CD14-positive monocyte (primary cell): ENCODE results near the gene PTGFRN. TPM values are rescaled to one million over a fixed set of nuclear protein-coding genes. Genes with fewer than 3 reads are reported as not detected.

ENCODE experiments used
- DNase-seq, 3 donors: peaks; one replicate each; pipeline ENCODE4 v3.0.0-alpha.2; 2011 to 2022
- H2AFZ ChIP-seq: 2 replicates; pipeline ENCODE4 v1.6.0; 2012; ENCODE audit warnings: mild to moderate bottlenecking, low read depth, low read length, inconsistent platforms; ENCODE audit not compliant: insufficient read depth, poor library complexity, severe bottlenecking
- H3K27ac ChIP-seq, 2 donors: 1 replicate in 1 of 2; 2 replicates in 1 of 2; pipeline ENCODE4 v1.5.1; 2012 to 2013; ENCODE audit warnings: low read length in 2 of 2, control low read depth in 1 of 2, inconsistent platforms in 1 of 2, low read depth in 1 of 2, mild to moderate bottlenecking in 1 of 2
- H3K27me3 ChIP-seq, 2 donors: one replicate each; pipeline versions ENCODE4 v1.6.0 to v1.6.1; 2011 to 2013; ENCODE audit warnings: low read length in 2 of 2; ENCODE audit not compliant: control insufficient read depth in 2 of 2, insufficient read depth in 2 of 2
- H3K36me3 ChIP-seq, 2 donors: replicated peaks in 1 of 2; 1 replicate in 1 of 2; 2 replicates in 1 of 2; pipeline versions ENCODE4 v1.5.1 to v1.6.1; 2012 to 2013; ENCODE audit warnings: low read length in 2 of 2, control low read depth in 1 of 2, inconsistent platforms in 1 of 2, mild to moderate bottlenecking in 1 of 2; ENCODE audit not compliant: insufficient read depth in 2 of 2, control insufficient read depth in 1 of 2
- H3K4me1 ChIP-seq, 2 donors: 1 replicate in 1 of 2; 2 replicates in 1 of 2; pipeline versions ENCODE4 v1.5.1 to v1.6.1; 2012 to 2013; ENCODE audit warnings: low read length in 2 of 2, control low read depth in 1 of 2, inconsistent platforms in 1 of 2, mild to moderate bottlenecking in 1 of 2, moderate library complexity in 1 of 2; ENCODE audit not compliant: insufficient read depth in 2 of 2, control insufficient read depth in 1 of 2
- H3K4me2 ChIP-seq: replicated peaks from 2 replicates; pipeline ENCODE3; 2012; ENCODE audit warnings: low read length, moderate library complexity, mild to moderate bottlenecking; ENCODE audit not compliant: poor library complexity, severe bottlenecking; ENCODE audit errors: extremely low read depth
- H3K4me3 ChIP-seq, 3 experiments: fragments of 200-600 bp in 1 of 3; sonication (generic) in 1 of 3; replicated peaks in 1 of 3; 1 replicate in 2 of 3; 2 replicates in 1 of 3; pipeline ENCODE4 v1.5.1; 2011 to 2013; ENCODE audit warnings: low read length in 3 of 3, mild to moderate bottlenecking in 3 of 3, control low read depth in 2 of 3, low read depth in 2 of 3, inconsistent platforms in 1 of 3, moderate library complexity in 1 of 3
- H3K79me2 ChIP-seq: 2 replicates; pipeline ENCODE4 v1.6.0; 2012; ENCODE audit warnings: mild to moderate bottlenecking, control low read depth, inconsistent platforms, low read length, moderate library complexity; ENCODE audit not compliant: insufficient read depth
- H3K9ac ChIP-seq: 2 replicates; pipeline ENCODE4 v1.6.0; 2017; ENCODE audit warnings: low read length, mild to moderate bottlenecking; ENCODE audit not compliant: insufficient read depth, poor library complexity, severe bottlenecking
- H3K9me3 ChIP-seq, 2 donors: replicated peaks in 1 of 2; 1 replicate in 1 of 2; 2 replicates in 1 of 2; pipeline versions ENCODE4 v1.5.1 to v1.6.1; 2012 to 2013; ENCODE audit warnings: low read length in 2 of 2, control low read depth in 1 of 2; ENCODE audit not compliant: control insufficient read depth in 1 of 2, insufficient read depth in 1 of 2
- H4K20me1 ChIP-seq: 2 replicates; pipeline ENCODE4 v1.6.0; 2012; ENCODE audit warnings: mild to moderate bottlenecking, low read length, control low read depth, moderate library complexity; ENCODE audit not compliant: insufficient read depth
- H3K27ac Mint-ChIP-seq, 7 donors: one replicate each; pipeline ENCODE4 v1.8.0; 2020; ENCODE audit warnings: mild to moderate bottlenecking in 7 of 7, mixed read lengths in 7 of 7, moderate library complexity in 6 of 7, inconsistent platforms in 2 of 7
- H3K27me3 Mint-ChIP-seq, 3 donors: one replicate each; pipeline ENCODE4 v1.8.0; 2021 to 2022; ENCODE audit warnings: low read depth in 3 of 3, mild to moderate bottlenecking in 3 of 3, mixed read lengths in 3 of 3, moderate library complexity in 3 of 3, inconsistent platforms in 1 of 3
- H3K36me3 Mint-ChIP-seq, 2 donors: one replicate each; pipeline ENCODE4 v1.8.0; 2020; ENCODE audit warnings: mixed read lengths in 2 of 2, inconsistent platforms in 1 of 2, mild to moderate bottlenecking in 1 of 2
- H3K4me1 Mint-ChIP-seq: one replicate; pipeline ENCODE4 v1.8.0; 2020; ENCODE audit warnings: mild to moderate bottlenecking, mixed read lengths
- H3K4me3 Mint-ChIP-seq, 2 donors: one replicate each; pipeline ENCODE4 v1.8.0; 2020; ENCODE audit warnings: mild to moderate bottlenecking in 2 of 2, mixed read lengths in 2 of 2, moderate library complexity in 1 of 2
- H3K9me3 Mint-ChIP-seq, 7 donors: one replicate each; pipeline ENCODE4 v1.8.0; 2020 to 2022; ENCODE audit warnings: mixed read lengths in 7 of 7, mild to moderate bottlenecking in 6 of 7, moderate library complexity in 6 of 7, inconsistent platforms in 2 of 7
- CTCF ChIP-seq: fragments of 200-600 bp; IDR thresholded peaks from one replicate; pipeline ENCODE4 v1.8.0; 2022; ENCODE audit warnings: antibody characterized with exemption, mild to moderate bottlenecking
- WGBS: methylation state at CpG from one replicate; pipeline ENCODE4 v1.1.5; 2013; ENCODE audit warnings: missing lambda C conversion rate; ENCODE audit not compliant: insufficient coverage; 5-methylcytosine and 5-hydroxymethylcytosine counted together
- intact Hi-C, 2 donors: fragments of 100-400 bp; cut with micrococcal nuclease; formaldehyde crosslinking; loops; one replicate each; pipeline versions ENCODE4 v1.15.0 to v1.15.1; 2023
- polyA plus RNA-seq, 3 donors: library from polyadenylated mRNA; depleted of rRNA in 1 of 3; unstranded in 2 of 3; stranded (reverse) in 1 of 3; fragments of 300-500 nt in 2 of 3; fragments of >200 nt in 1 of 3; fragmentation: Illumina TruSeq in 2 of 3; gene quantifications; 1 replicate in 2 of 3; 2 replicates in 1 of 3; pipeline ENCODE4 v1.2.3, GENCODE V29; 2012 to 2021

Gene PTGFRN
- polyA plus RNA-seq, 3 donors: 1.5 to 2.9 (median 1.6) TPM

GRCh38 chr1:116951200-116951935, 41.7 kb downstream of the PTGFRN start:
- no peak overlapping the region for H3K9ac ChIP-seq
- no peak for TF ChIP-seq CTCF
- H3K27ac ChIP-seq: no peak overlapping the region
- H3K27me3 ChIP-seq: no peaks in the 10 kb centered on the region
- no peak overlapping the region for H2AFZ ChIP-seq
- H4K20me1 ChIP-seq: no peaks in the 10 kb centered on the region
- Mint-ChIP-seq H3K27me3 (peaks cover 1 to 2% (median 2%) of the 10 kb centered on the region in 3 donors), H3K4me3 (no peak overlapping the region), H3K4me1 (peaks cover 2% of the 10 kb centered on the region), H3K9me3 (no peaks in the 10 kb centered on the region), H3K27ac (peak overlapping the region in 1 of 7 donors; percentile 64), H3K36me3 (no peaks in the 10 kb centered on the region)
- intact Hi-C loops: no loop called here
- H3K4me1 ChIP-seq: no peaks in the 10 kb centered on the region
- no peaks in the 10 kb centered on the region for H3K36me3 ChIP-seq
- no peaks in the 10 kb centered on the region for H3K9me3 ChIP-seq
- no peak overlapping the region for H3K4me3 ChIP-seq
- WGBS: 92% methylated on average over 2 of the region's 10 CpGs
- no peaks in the 10 kb centered on the region for H3K79me2 ChIP-seq
- no peak overlapping the region for H3K4me2 ChIP-seq
- DNase-seq: peak; percentile 3 to 27 (median 17)

GRCh38 chr1:116952738-116953275, 43.1 kb downstream of the PTGFRN start:
- H3K4me1 Mint-ChIP-seq: peaks cover 2% of the 10 kb centered on the region
- Histone ChIP-seq H3K27ac (no peak overlapping the region), H4K20me1 (no peaks in the 10 kb centered on the region), H3K4me1 (no peaks in the 10 kb centered on the region), H3K9ac (no peak overlapping the region), H3K27me3 (no peaks in the 10 kb centered on the region), H3K36me3 (no peaks in the 10 kb centered on the region), H3K79me2 (no peaks in the 10 kb centered on the region), H2AFZ (no peak overlapping the region), H3K9me3 (no peaks in the 10 kb centered on the region), H3K4me3 (no peak overlapping the region), H3K4me2 (no peak overlapping the region)
- no peaks in the 10 kb centered on the region for H3K36me3 Mint-ChIP-seq
- H3K9me3 Mint-ChIP-seq: no peaks in the 10 kb centered on the region
- intact Hi-C loops: no loop called here
- 100% methylated on average over 2 of the region's 2 CpGs for WGBS
- peaks cover 0 to 2% (median 2%) of the 10 kb centered on the region in 3 donors for H3K27me3 Mint-ChIP-seq
- TF ChIP-seq CTCF: no peak
- H3K27ac Mint-ChIP-seq: no peak overlapping the region
- DNase-seq: no peak
- no peak overlapping the region for H3K4me3 Mint-ChIP-seq
